ENCODE measurements around the gene TMEM255A.

The TMEM255A gene

GRCh38 chrX:120235284-120235683 is 76.0 kb downstream of the TMEM255A start:
- Histone ChIP-seq H3K27me3 (ENCODE audit: low read length) (no peaks in the 10 kb centered on the region), H4K20me1 (ENCODE audit: low read depth, low read length) (no peaks in the 10 kb centered on the region)

GRCh38 chrX:120228187-120228908 is 82.9 kb downstream of the TMEM255A start:
- H3K27ac ChIP-seq (ENCODE audit: low read depth, low read length) = no peak overlapping the region
- no peaks in the 10 kb centered on the region for H4K20me1 ChIP-seq (ENCODE audit: low read depth, low read length)
- H3K36me3 ChIP-seq (ENCODE audit: low read length) = no peaks in the 10 kb centered on the region
- H3K9me3 ChIP-seq (ENCODE audit: insufficient read depth, low read length) = 0 out of 2 replicates have a peak, but pooled peaks cover 4% of the 10 kb centered on the region
- H3K27me3 ChIP-seq (ENCODE audit: low read length) = no peaks in the 10 kb centered on the region
- H3K4me2 ChIP-seq (ENCODE audit: low read depth, low read length, poor library complexity, severe bottlenecking) = no peak overlapping the region
- no peak overlapping the region for H3K4me3 ChIP-seq (ENCODE audit: insufficient read depth, low read length, poor library complexity, severe bottlenecking)
- H3K9me2 ChIP-seq (replicated peaks; ENCODE audit: insufficient read depth, low read length) = no peaks in the 10 kb centered on the region
- H2AFZ ChIP-seq (ENCODE audit: low read depth, low read length, severe bottlenecking) = no peak overlapping the region
- no peak overlapping the region for H3K9ac ChIP-seq (ENCODE audit: low read length)
- no peaks in the 10 kb centered on the region for H3K79me2 ChIP-seq (ENCODE audit: insufficient read depth, low read length)
- no peaks in the 10 kb centered on the region for H3F3A ChIP-seq (ENCODE audit: insufficient read depth)
- no peak for TF ChIP-seq CTCF (IDR thresholded peaks at IDR 0.05; ENCODE audit: insufficient read depth, low read length, poor library complexity, severe bottlenecking)
- no peak for TF ChIP-seq EZH2phosphoT487 (conservative IDR thresholded peaks at IDR 0.05; ENCODE audit: low read length)

More at GRCh38 chrX:120235284-120235683, 76.0 kb downstream of the TMEM255A start:
- no peak overlapping the region for H3K9ac ChIP-seq (ENCODE audit: low read length)
- H3K36me3 ChIP-seq (ENCODE audit: low read length) = no peaks in the 10 kb centered on the region
- no peak overlapping the region for H3K27ac ChIP-seq (ENCODE audit: low read depth, low read length)
- no peak overlapping the region for H2AFZ ChIP-seq (ENCODE audit: low read depth, low read length, severe bottlenecking)
- TF ChIP-seq CTCF (IDR thresholded peaks at IDR 0.05; ENCODE audit: insufficient read depth, low read length, poor library complexity, severe bottlenecking) (no peak), EZH2phosphoT487 (conservative IDR thresholded peaks at IDR 0.05; ENCODE audit: low read length) (no peak)
- H3K4me3 ChIP-seq (ENCODE audit: insufficient read depth, low read length, poor library complexity, severe bottlenecking) = no peak overlapping the region
- no peaks in the 10 kb centered on the region for H3K9me2 ChIP-seq (replicated peaks; ENCODE audit: insufficient read depth, low read length)
- no peaks in the 10 kb centered on the region for H3K79me2 ChIP-seq (ENCODE audit: insufficient read depth, low read length)
- H3K9me3 ChIP-seq (ENCODE audit: insufficient read depth, low read length) = 0 out of 2 replicates have a peak, but pooled peaks cover 4% of the 10 kb centered on the region
- no peak overlapping the region for H3K4me2 ChIP-seq (ENCODE audit: low read depth, low read length, poor library complexity, severe bottlenecking)
- H3F3A ChIP-seq (ENCODE audit: insufficient read depth) = no peaks in the 10 kb centered on the region

GRCh38 chrX:120224388-120224787 is 86.9 kb downstream of the TMEM255A start:
- Histone ChIP-seq H3K9me3 (ENCODE audit: insufficient read depth, low read length) (no peaks in the 10 kb centered on the region), H2AFZ (ENCODE audit: low read depth, low read length, severe bottlenecking) (no peak overlapping the region), H3K27ac (ENCODE audit: low read depth, low read length) (no peak overlapping the region), H3K27me3 (ENCODE audit: low read length) (no peaks in the 10 kb centered on the region), H3K9me2 (replicated peaks; ENCODE audit: insufficient read depth, low read length) (no peaks in the 10 kb centered on the region), H3K9ac (ENCODE audit: low read length) (no peak overlapping the region), H3F3A (ENCODE audit: insufficient read depth) (no peaks in the 10 kb centered on the region), H4K20me1 (ENCODE audit: low read depth, low read length) (no peaks in the 10 kb centered on the region), H3K4me2 (ENCODE audit: low read depth, low read length, poor library complexity, severe bottlenecking) (no peak overlapping the region), H3K36me3 (ENCODE audit: low read length) (no peaks in the 10 kb centered on the region), H3K79me2 (ENCODE audit: insufficient read depth, low read length) (no peaks in the 10 kb centered on the region), H3K4me3 (ENCODE audit: insufficient read depth, low read length, poor library complexity, severe bottlenecking) (no peak overlapping the region)
- TF ChIP-seq EZH2phosphoT487 (conservative IDR thresholded peaks at IDR 0.05; ENCODE audit: low read length) = no peak
- TF ChIP-seq CTCF (IDR thresholded peaks at IDR 0.05; ENCODE audit: insufficient read depth, low read length, poor library complexity, severe bottlenecking) = no peak

Data from SU-DHL-6 (cell line).